ENCODE measurements around the gene CNTD1.
A peak's percentile ranks its signal among the peaks of the same experiment; 100 is the strongest.
"Not testable (repeated sequence)": the region's sequence is repeated elsewhere in the genome, so short reads cannot be mapped to it uniquely, and the experiment has no call there.

Gene CNTD1

DNA sequence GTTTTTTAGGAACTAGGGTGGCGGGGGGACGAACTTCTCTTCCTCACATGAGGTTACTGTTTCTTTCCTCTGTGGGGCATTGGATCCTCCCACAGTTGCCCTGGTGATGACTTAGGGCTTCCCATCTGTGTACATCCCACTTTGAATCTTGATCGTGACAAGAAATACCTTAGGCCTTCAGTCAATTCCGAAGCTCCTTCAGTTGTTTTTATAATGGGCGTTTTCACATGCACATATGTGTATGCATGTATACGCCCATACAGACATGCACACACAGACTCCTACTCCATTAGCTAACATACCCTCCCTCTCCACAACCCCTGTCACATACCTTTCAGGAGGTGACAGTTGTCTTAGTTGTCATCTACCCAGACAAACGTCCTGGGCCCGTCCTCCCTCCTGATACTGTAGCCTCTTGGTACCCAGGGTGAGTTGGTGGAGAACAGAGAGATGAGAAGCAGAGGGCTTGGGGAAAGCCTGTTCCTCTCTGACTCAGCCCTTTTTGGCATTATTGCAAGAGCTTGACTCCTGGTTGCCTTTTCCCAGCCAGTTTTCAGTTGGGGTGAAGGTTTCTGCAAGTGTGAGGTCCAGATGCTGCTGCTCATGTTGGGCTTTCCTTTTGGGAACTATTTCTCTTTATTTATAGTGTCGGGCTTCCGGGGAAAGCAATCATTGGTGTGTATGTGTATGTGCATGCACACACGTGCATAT is 43.5 kb downstream of the CNTD1 start:
- DNase-seq = no peak

DNA sequence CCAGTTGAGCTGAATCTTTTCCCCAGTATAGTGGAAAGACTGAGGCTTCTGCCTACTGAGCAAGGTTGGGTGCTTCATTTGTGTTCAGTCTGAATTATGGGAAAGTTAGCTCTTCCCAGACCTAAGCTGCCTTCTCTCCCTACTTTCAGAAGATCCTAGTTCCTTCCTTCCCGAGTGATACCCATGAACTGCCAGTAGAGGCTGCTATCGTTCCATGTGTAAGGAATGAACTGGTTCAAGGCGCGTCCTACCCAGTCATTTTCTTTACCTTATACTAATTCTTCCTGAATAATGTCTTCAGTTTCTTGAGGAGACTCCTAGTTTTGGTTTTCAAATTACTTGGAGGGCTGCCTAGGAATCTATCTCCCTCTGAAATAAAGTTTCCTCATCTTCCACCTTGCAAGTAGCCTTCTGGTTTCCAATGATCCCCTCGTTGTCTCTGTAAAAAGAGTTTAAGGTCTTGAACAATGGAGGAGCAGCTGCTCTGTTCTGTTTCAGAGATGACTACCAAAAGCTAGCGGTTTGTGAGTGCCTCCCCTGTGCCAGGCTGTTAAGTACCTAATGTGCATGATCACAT is 44.8 kb downstream of the CNTD1 start:
- peak; percentile 55 to 80 for DNase-seq
- TF ChIP-seq GATA1 (IDR thresholded peaks at IDR 0.05; ENCODE audit: low read depth, low read length) (no peak), POLR2A (IDR thresholded peaks at IDR 0.05; ENCODE audit: low read length) (no peak)

More for the DNA sequence above, 43.5 kb downstream of the CNTD1 start:
- TF ChIP-seq POLR2A (IDR thresholded peaks at IDR 0.05; ENCODE audit: low read length) (no peak), GATA1 (IDR thresholded peaks at IDR 0.05; ENCODE audit: low read depth, low read length) (no peak)

DNA sequence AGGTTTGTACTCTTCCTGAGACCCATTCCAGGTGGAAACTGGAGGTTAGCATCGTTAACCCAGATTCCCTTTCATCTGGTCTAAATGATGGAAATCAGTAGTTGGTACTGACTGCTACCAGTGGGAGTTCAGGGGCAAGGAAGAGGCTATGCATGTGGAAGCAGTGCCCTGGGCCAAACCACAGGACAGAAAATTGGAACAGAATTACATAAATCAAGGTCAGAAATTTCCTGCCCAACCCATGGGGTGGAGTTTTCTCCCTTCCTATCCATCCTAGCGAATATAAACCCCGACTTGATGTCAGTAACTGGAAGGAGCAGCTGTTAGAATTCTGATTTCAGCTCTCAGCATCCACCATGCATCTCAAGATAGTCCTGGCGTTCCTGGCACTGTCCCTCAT is 45.6 kb downstream of the CNTD1 start, which contains the start of gene AOC2:
Gene AOC2, plus strand, starts transcription at position 310 of the 400 bp plus-strand sequence. Its CDS starts 47 bp downstream, at position 357.
- TF ChIP-seq GATA1 (IDR thresholded peaks at IDR 0.05; ENCODE audit: low read depth, low read length) = no peak
- no peak for TF ChIP-seq POLR2A (IDR thresholded peaks at IDR 0.05; ENCODE audit: low read length)

GRCh38 chr17:42844761-42845555 is 46.3 kb downstream of the CNTD1 start:
- no peak for TF ChIP-seq GATA1 (IDR thresholded peaks at IDR 0.05; ENCODE audit: low read depth, low read length)
- no peak for TF ChIP-seq POLR2A (IDR thresholded peaks at IDR 0.05; ENCODE audit: low read length)
- no peak for DNase-seq

More for the DNA sequence above, 45.6 kb downstream of the CNTD1 start, which contains the start of gene AOC2:
- no peak for DNase-seq

DNA sequence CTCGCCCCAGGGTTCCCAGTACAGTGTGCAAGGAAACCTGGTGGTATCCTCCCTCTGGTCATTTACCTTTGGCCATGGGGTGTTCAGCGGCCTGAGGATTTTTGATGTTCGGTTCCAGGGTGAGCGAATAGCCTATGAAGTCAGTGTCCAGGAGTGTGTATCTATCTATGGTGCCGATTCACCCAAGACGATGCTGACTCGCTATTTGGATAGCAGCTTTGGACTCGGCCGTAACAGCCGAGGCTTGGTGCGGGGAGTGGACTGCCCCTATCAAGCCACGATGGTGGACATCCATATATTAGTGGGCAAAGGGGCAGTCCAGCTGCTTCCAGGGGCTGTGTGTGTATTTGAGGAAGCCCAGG is 46.9 kb downstream of the CNTD1 start:
- DNase-seq = no peak
- no peak for TF ChIP-seq POLR2A (IDR thresholded peaks at IDR 0.05; ENCODE audit: low read length)
- no peak for TF ChIP-seq GATA1 (IDR thresholded peaks at IDR 0.05; ENCODE audit: low read depth, low read length)

GRCh38 chr17:42845918-42846593 is 47.4 kb downstream of the CNTD1 start:
- TF ChIP-seq GATA1 (IDR thresholded peaks at IDR 0.05; ENCODE audit: low read depth, low read length) (no peak), POLR2A (IDR thresholded peaks at IDR 0.05; ENCODE audit: low read length) (no peak)
- DNase-seq = no peak

- TF ChIP-seq POLR2A (IDR thresholded peaks at IDR 0.05; ENCODE audit: low read length) (no peak), GATA1 (IDR thresholded peaks at IDR 0.05; ENCODE audit: low read depth, low read length) (no peak)
- DNase-seq = no peak
Observed at GRCh38 chr17:42846594-42847280, 48.1 kb downstream of the CNTD1 start.

GRCh38 chr17:42848093-42848492 is 49.4 kb downstream of the CNTD1 start:
- TF ChIP-seq POLR2A (IDR thresholded peaks at IDR 0.05; ENCODE audit: low read length) (no peak), GATA1 (IDR thresholded peaks at IDR 0.05; ENCODE audit: low read depth, low read length) (no peak)
- DNase-seq = no peak

GRCh38 chr17:42849031-42849430 is 50.4 kb downstream of the CNTD1 start:
- TF ChIP-seq GATA1 (IDR thresholded peaks at IDR 0.05; ENCODE audit: low read depth, low read length) = no peak
- no peak for TF ChIP-seq POLR2A (IDR thresholded peaks at IDR 0.05; ENCODE audit: low read length)
- no peak for DNase-seq

GRCh38 chr17:42849451-42850181 is 51.0 kb downstream of the CNTD1 start:
- DNase-seq = no peak

GRCh38 chr17:42850954-42851353 is 52.3 kb downstream of the CNTD1 start, which contains the start of gene AOC3:
TSS of gene AOC3 (plus strand) at chr17:42851199. CDS start at chr17:42851344, 145 bp downstream.
- DNase-seq = no peak
- TF ChIP-seq POLR2A (IDR thresholded peaks at IDR 0.05; ENCODE audit: low read length) = no peak

More at GRCh38 chr17:42849451-42850181, 51.0 kb downstream of the CNTD1 start:
- no peak for TF ChIP-seq GATA1 (IDR thresholded peaks at IDR 0.05; ENCODE audit: low read depth, low read length)
- TF ChIP-seq POLR2A (IDR thresholded peaks at IDR 0.05; ENCODE audit: low read length) = no peak

- not testable (repeated sequence) for DNase-seq
Observed at GRCh38 chr17:42851371-42852240, 52.9 kb downstream of the CNTD1 start.

Data from erythroblast (primary cell).